ENCODE results near the gene RTN4R.
"Not testable (repeated sequence)": the region's sequence is repeated elsewhere in the genome, so short reads cannot be mapped to it uniquely, and the experiment has no call there.

Gene RTN4R

DNA sequence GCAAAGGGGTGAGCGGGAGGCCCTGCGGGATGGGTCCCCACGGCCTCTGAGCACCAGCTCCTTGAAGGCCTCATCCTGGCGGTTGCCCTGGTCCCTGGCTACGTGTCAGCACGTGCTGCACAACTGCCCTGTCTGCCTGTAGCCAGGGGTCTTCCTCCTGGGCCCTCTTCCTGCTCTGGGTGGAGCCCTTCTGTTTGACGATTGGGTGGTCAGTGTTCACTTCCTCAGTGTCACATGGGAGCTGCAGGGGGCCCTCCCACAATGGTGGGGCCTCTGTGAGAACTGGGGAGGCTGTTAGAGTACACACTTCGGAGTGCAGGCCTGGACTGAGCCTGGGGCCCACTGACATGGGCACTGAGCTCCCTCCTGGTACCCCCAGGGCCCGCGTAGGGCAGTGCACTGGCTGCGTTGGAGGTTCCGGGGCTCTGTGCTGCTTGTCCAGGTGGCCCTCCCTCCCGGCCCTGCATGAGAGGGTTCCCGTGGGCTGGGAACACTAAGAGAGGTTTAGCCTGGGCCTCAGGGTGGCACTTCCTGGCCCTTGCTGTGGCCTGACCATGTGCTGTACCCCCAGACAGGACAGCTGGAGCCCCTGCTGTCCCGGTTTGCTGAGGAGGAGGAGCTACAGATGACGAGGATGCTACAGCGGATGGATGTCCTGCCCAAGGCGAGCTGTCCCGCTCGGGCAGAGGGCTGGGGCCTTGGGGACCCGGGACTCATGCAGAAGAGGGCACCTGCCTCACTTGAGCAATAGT, 38.0 kb upstream of the RTN4R start:
- DNase-seq (ENCODE audit: low spot score) (no peak), FAIRE-seq (no peak)

DNA sequence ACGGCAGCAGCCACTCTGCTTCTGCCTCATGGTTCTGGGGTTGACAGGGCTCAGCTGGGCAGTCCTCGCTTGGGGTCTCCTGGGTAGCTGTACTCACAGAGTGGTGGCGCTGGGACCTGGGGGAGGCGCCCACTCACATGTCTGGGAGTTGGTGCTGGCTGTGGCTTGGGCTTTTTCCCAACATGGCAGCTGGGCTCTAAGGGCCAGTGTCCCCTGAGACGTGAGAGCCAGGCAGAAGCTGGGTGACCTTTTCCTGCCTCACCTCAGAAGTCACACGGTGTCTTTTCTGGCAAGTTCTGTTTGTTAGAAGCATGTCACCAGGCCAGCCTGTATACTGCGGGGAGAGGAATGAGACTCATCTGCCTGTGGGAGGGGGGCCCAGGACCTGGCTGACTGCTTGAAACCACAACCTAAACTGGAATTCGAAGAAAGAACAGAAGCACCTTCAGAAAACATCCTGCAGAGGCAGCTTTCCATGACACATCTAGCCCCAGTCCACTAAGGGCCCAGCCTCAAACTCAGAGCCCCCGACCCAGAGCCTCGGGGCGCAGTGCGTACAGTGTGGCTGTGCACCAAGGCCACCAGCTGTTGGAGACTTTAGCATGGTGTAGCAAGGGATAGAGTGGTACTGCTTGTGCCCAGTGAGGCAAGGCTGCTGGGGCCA, 37.2 kb upstream of the RTN4R start:
- DNase-seq (ENCODE audit: low spot score); FAIRE-seq: not testable (repeated sequence)

DNA sequence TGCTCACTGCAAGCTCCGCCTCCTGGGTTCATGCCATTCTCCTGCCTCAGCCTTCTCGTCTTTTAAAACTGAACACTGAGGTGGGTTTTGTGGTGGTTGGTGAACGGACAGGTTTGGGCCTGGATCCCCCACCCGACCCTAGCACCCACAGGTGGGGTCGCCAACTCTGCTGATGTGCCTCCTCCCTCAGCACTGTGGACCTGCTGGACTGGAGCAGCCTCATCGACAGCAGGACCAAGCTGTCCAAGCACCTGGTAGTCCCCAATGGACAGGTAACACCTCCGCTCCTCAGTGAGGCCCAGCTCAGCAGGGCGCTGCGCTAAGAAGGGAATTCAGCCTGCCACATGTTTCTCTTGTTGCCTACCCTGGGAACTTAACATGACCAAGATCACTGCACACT, 36.5 kb upstream of the RTN4R start:
- DNase-seq (ENCODE audit: low spot score) (no peak), FAIRE-seq (no peak)

DNA sequence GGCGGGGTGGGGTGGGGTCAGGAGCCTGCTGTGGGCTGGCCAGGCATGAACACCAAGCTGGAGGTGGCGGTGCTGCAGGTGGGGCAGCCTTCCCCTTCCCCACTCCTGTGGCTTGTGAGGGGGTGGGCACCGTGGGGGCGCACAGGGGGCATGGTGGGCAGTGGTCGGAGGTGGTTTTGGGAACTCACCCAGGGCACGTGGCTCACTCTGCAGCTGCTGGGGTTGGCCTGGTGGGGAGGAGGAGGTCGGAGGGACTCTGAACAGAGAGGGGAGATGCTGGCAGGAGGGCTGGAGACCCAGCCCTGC, 35.1 kb upstream of the RTN4R start:
- DNase-seq (ENCODE audit: low spot score); FAIRE-seq: not testable (repeated sequence)

DNA sequence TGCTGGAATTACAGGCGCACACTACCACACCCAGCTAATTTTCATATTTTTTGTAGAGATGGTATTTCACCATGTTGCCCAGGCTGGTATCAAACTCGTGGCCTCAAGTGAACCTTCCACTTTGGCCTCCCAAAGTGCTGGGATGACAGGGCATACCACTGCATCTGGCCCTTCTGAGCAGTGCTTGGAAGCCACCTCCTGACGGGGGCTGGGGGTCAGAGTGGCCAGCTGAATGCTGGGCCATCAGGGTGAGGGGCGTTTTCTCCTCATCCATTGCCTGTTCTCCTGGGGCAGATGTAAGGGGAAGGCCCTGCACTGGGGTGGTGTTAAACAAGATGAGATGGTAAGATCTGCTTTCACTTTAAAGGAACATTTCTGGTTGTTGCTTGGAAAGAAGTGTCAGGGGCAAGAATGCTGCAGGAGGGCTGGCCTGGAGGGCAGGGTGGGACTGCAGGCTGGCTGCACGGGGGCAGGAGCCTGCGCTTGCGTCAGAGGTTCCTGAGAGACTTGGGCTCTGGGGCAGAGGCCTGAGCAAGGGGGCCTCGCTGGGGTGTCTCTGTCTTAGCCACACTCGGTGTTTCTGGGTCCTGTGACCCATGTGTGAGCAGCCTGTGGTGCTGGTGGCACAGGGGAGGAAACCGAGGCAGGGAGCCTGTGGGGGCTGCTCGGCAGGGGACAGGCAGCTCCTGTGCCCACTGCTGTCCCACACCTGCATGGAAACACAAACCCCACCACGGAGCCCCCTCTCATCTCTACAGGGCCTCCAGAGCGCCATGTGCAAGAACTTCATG, 34.5 kb upstream of the RTN4R start:
- no peak for DNase-seq (ENCODE audit: low spot score)
- FAIRE-seq = no peak

DNA sequence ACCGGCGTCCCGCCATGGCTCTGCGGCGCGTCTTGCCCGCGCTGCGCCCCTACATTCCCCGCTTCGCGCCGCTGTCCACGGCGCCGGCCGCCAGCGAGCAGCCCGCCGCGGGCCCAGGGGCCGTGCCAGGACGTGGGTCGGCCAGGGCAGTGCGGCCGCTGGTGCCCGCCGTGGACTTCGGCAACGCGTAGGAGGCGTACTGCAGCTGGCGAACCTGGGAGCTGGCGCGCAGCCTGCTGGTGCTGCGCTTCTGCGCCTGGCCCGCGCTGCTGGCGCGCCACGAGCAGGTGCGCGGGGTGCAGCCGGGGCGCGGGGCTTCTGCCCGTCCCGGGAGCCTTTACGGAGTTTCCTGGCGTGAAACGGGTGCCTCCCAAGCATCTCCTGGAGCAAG, 31.6 kb upstream of the RTN4R start:
- DNase-seq (ENCODE audit: low spot score) (no peak), FAIRE-seq (no peak)

DNA sequence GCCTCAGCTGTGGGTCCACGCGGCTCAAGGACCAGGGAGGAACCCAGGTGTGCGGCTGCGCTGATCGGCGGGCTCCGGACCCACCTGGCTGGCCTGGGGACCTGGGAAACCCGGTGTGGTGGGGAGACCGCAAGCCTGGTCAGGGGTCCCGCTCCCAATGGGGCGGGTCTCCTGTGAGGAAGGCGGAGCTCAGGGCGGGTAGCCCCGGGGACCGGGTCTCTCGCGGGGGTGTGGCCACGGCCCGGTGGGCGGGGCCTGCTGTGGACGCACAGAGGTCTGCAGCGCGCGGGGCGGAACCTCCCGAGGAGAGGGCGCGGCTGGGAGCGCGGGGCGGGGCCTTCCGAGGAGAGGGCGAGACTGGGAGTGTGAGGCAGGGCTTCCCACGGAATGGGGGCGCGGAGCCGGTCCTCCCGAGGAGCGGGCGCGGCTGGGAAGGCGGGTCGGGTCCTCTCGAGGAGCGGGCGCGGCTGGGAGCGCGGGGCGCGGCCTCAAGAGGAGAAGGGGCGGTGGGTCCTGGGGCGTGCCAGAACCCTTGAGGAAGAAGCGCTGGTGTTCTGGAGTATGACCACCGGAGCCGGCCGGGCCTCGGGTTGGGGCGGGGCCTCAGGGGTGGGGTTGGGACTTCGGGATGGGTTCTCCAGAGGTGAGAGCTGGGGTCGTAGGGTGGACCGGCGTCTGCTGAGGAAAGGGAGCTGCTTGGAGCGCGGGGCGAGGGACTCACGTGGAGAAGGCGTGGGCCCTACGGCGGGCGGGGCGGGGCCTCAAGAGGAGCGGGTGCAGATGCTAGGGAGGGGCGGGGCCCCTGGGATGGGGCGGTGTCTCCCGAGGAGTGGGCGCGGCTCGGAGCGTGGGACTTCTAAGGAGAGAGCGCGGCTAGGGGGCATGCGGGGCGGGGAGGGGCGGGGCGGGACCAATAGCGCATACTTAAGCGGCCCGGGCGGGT, 31.0 kb upstream of the RTN4R start:
- FAIRE-seq (no peak), DNase-seq (ENCODE audit: low spot score) (no peak)

DNA sequence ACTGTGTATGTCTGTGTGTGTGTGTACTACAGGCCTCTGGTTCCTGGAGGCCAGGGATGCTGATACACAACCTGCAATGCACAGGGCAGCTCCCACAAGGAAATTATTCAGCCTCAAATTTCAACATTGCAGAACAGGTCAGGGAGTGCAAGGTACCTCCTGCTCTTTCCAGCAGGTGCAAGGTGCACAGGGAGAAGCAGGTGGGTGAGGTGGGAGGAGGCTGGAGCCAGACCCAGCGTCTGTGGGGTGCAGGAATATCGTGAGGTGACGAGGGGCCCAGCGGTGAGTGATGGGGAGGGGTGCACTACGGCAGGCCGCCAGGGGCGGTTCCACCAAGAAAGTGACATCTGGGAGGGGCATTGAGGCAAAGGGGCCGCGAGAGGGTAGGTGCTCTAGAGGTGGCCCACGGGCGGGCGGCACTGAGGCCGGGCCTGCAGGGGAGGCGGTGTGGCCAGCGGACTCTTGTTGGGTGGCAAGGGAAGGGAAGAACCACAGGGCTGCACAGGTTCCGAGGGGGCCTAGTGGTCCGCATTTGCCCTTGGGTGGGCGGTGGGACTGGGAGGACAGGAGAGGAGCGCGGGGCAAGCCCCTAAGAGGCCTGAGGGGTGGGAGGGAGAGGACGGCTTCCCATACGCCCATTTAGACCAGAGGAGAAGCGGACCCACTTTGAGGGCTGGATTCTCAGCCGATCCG, 30.1 kb upstream of the RTN4R start:
- DNase-seq (ENCODE audit: low spot score) = no peak
- FAIRE-seq = no peak

DNA sequence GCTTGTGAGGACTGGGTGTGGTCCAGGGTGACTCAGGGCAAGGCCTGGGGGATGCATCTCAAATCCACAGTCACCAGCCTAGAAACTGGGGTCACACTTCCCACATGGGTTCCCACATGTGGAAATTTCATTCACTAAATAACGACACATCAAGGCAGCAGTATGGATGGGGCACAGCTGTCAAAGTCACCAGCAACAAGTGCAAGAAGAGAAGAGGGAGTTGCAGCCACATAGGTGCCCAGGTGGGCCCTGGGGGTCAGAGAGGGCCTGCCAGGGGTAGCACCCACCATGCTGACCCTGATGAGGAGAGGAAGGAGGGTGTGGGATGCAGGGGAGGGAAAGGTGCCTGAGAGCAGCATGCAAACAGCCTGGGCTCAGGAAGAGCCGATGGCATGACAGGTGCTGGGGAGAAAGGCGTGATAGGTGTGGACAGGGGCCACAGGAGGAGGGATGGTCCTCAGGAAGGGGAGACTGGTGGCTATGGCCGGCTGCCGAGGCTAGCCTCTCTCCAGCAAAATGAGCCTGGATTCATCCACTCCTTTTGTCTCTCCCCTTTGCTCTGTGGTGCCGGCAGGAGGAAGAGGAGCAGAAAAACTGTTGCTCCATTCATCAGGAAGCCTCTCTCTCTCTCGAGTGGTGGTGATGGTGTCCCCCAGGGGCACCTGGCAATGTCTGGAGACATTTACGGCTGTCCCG, 29.4 kb upstream of the RTN4R start:
- FAIRE-seq (no peak), DNase-seq (ENCODE audit: low spot score) (no peak)

DNA sequence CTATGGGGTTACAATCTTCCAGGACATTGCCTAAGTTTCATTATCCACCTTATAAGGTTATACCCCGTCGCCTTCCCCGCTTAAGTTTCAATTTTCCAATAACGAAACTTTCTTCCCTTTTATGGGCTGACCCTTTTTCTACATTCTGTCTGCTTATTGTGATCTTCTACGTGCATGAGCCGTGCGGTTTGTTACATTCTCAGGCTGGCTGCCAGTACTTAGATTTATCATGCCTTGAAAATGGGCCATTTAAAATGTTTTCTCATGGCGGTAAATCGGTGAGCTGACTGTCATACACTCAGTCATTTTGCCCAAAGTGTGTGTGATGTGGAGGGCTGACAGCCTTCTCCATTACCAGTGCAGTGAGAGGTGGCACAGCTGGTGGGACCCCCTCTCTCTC, 28.5 kb upstream of the RTN4R start:
- FAIRE-seq (no peak), DNase-seq (ENCODE audit: low spot score) (no peak)

DNA sequence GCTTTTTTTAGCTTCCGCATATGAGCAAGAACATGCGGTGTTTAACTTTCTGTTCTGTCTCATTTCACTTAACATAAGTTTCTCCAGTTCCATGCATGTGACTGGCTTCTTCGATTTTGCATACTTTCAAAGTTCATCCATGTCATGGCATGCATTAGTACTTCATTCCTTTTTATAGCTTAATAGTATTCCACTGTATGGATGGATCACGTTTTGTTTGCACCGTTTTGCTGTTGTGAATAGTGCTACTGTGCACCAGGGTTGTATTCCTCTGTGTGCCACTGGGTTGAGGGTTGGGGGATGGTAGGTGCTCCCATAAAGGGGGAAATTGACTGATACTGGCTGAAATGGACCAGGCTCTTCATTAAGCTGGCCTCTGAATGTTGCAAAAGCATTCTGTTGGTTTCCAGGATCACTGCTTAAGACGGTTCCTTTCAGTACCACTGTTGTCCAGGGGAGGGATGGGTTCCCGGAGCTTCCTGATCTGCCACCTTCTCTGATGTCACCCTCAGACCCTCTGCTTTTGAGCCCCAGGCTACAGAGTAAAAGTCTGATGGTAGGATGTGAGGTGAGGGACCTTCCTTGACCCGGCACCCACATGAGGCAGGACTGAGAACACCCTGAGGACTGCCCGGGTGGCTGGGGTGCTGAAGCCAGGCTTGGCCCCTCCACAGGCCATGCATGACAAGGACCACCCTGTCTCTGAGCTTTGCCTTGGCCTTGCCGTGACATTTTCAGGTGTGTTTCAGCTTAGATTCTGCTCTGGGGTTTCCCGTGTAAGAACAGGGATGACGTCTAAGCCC, 27.3 kb upstream of the RTN4R start:
- FAIRE-seq (no peak), DNase-seq (ENCODE audit: low spot score) (no peak)

DNA sequence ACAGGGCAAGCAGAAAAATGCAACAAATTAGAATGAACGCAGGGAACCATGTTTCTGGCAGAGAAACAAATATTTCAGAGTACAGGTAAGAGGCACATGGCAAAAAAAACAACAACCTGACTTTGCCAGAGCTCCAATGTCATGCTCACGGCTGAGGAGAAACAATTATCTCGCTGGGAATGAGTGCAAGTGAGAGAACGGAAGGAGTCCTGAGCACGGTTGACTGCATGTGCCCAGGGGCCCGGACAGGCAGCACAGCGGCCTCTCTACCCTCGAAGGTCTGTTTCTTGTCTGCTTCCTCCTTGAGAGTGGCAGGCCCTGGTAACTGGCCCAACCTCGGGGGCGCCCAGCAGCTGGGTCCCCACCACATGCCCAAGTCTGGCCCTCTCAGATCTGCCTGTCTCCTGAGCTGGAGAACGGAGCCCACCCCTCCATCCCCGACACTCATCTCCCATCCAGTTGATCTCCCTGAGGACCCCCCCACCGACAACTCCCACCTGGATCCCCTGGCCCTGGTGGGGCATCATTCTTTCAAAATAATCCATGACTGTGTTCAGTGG, 24.6 kb upstream of the RTN4R start:
- FAIRE-seq (no peak), DNase-seq (ENCODE audit: low spot score) (no peak)

DNA sequence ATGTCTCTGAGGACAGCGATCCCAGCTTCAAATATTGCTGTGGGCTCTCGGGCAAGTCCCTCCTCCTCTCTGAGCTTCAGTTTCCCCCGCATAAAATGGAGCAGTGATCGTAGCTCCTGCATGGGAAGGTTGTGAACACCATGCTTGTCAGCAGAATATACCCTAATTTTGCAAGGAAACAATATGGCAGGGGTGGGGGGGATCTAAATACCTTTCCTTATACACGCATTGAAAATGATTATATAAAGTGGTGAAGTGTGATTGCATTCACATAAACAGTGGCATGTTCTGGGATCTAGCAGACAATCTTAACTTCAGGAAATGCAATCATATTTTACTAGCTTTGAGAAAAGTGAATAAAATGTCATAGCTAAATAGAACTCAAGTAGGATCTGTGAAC, 24.0 kb upstream of the RTN4R start:
- DNase-seq (ENCODE audit: low spot score) = no peak
- no peak for FAIRE-seq

DNA sequence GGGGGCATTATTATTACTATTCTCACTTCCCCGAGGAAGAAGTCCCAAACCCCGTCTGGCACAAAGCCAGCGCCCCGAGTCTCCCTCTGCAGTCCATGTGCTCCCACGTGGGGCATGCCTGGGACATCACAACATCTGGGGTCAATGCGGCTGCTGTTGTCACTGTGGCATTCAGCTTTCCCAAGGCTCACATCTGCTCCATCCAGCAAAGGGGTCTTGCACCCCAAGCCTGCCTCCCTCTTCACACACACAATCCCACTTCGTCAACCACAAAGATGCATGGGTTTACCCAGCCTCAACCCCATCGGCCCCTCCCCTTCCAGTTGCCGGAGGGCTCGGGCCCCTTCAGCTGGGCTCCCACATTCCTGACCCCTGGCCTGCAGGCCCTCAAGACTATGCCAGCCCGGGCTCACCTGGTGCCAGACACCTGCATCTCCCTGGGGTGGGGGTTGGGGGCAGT, 23.5 kb upstream of the RTN4R start:
- DNase-seq (ENCODE audit: low spot score) (no peak), FAIRE-seq (no peak)

DNA sequence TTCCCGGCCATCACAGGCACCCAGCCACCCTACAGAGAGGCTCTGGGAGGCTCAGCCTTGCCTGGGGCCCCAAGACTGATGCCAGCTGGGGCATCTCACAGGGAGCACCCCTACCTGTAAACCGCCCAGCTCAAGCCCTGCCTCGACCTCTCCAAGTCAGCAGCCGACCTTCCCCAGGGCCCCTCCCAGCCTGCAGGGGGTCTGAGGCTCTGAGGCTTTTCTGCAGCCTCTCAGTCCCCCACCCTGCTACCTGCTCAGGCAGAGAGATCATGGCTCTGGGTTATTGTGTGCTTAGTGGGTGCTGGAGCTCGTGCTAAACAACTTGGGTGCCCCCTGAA, 23.1 kb upstream of the RTN4R start:
- FAIRE-seq (no peak), DNase-seq (ENCODE audit: low spot score) (no peak)

DNA sequence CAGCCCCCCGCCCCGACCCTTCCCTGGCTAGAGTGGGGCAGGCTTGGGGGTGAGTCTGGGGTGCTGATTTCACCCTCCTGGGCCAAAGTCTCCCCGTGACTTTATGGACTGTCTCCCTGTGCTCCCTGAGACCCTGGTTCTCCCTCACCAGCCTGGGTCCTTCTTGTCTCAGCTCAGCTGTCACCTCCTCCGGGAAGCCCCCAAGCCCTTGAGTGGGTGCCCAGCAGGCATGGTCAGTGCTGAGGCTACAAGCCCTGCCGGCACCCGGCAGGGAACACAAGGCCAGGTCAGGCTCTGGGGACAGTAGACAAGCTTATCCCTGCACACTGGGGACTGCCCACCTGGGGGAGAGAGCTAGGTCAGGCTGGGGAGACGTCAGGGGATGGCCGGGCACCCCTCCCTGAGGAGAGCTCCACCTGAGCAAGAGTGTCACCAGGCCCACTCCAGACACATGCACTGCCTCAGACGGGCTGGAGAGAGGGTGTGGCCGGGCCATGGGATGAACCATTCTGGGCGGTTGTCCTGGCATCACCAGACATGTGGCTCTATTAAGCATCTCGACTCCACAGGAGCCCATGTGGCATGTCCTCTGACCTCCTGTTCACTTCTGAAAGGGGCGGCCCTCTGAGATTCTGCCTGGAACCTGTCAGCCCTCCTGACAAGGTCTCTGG, 22.6 kb upstream of the RTN4R start:
- FAIRE-seq = no peak
- DNase-seq (ENCODE audit: low spot score) = no peak

DNA sequence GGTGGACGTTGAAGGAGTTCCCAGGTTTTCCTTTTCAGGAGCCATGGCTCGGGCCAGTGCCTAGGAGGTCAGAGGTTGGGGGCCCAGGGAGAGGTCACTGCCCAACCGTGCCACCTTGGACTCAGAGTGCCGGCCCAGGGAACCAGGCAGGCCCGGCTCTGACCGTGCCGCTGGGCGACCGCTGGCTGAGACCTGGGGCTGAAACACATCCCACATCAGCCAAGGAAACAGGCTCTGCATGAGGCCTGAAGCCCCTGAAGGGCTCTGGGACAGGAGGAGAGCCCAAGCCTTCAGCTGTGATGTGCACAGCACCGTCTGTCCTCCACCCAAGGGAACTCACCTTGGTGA, 21.9 kb upstream of the RTN4R start:
- FAIRE-seq (no peak), DNase-seq (ENCODE audit: low spot score) (no peak)

DNA sequence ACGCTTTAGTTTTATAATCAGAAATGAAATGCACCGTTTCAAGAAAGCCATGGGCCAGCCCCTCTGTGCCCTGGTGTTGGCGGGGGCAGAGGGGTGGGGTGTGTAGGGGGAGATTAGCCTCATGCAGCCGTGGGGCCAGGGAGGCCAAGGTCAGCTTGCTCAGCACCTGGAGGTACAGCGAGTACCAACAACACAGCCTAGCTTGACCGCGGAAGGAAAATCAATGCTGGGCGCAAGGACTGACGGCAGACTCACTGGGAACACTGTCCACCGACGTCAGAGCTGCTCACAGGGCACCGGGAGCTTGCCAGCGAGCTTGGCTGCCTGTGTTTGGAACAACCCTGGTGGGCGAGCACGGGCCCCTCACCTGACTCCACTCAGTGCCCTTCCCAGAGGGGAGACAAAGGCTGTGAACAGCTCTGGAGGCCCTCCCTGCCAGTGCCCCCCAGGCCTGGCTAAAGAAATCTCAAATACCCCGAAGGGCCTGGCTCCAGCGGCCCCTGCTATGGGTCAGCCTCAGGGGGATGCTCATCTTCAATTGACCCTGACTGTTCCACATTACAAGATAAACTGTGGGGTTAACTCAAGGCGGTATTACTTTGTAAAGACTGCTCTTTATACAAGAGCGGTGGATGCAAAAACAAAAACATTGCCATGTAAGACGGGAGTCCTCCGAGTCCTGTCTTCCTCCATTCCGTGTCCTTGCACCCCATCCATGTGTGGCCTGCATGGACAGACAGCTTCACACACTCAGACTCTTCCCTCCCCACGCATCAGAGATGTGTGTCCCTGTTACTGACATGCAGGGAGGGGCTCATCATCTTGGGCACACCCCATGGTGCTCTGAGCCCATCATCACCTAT, 21.3 kb upstream of the RTN4R start:
- not testable (repeated sequence) for FAIRE-seq; DNase-seq (ENCODE audit: low spot score)

Measured in RCC 7860 (cell line).